HUDEP-2 (cell line): ENCODE measurements around the gene RGL1.
"Not testable (repeated sequence)": the region's sequence is repeated elsewhere in the genome, so short reads cannot be mapped to it uniquely, and the experiment has no call there.

Source experiments
- DNase-seq, 76 experiments: peaks; one replicate each; lab custom pipeline; 2025; ENCODE audit not compliant: unreplicated experiment in 76 of 76; lab: John Stamatoyannopoulos, UW

RGL1 gene

DNA sequence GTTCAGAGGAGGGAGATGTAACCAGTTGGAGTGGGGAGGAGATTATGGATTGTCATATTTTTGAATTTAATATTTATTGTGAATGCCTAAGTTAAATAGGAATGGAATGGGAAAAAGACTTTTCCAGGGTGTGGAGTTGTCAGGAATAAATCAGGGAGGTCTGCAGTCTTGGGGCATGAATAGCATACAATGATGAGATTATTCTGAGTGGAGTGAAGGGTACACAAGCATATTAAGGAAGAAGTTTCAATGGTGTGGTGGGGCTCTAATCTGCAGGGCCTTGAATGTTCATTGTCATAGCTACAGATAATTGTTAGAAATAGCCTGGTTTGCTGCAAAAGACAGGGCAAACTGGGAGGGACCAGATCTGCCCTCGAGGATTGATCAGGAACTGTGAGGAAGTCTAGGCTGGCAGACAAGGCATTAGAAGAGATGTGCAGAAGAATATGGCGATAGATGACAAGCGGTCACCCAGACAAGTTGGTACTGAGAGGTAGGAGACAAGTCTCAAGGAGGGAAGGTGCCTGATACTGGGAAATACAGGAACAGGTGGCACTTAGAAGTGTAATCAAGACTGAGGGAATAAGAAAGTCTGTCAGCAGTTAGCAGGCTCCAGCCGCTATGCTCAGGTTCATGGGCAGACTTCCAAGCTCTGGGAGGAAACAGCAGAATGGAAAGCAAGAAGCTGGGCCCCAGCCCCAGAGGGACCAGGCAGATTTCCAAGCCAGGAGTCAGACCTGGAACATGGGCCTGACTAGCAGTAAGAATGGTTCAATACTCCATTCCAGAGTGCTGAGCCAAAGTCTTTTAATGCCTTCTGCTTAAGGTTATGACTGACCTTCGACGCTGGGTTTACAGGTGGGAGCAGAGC lies 20.9 kb upstream of the RGL1 start:
- no peak for DNase-seq

- not testable (repeated sequence) for DNase-seq
Measured at GRCh38 chr1:183785921-183786320, 19.0 kb upstream of the RGL1 start.

- DNase-seq: no peak
Measured at GRCh38 chr1:183787704-183788103, 17.2 kb upstream of the RGL1 start.

GRCh38 chr1:183791319-183791718 lies 13.6 kb upstream of the RGL1 start:
- DNase-seq: no peak

DNA sequence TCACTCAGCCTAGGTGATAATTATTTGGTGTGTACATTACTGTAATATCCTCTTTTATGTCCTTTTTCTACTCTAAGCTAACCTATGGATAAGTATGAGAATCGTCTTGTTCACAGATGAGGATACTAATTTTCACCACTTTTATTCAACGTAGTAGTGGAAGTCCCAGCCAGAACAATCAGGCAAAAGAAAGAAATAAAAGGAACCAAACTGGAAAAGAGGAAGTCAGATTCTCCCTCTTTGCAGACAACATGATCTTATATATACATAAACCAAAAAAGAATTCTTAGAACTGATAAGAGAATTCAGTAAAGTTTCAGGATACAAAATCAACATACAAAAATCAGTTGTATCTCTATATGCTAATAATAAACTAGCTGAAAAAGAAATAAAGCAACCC lies 12.6 kb upstream of the RGL1 start:
- no peak for DNase-seq

- DNase-seq: no peak
Measured at GRCh38 chr1:183794088-183794487, 10.8 kb upstream of the RGL1 start.

DNA sequence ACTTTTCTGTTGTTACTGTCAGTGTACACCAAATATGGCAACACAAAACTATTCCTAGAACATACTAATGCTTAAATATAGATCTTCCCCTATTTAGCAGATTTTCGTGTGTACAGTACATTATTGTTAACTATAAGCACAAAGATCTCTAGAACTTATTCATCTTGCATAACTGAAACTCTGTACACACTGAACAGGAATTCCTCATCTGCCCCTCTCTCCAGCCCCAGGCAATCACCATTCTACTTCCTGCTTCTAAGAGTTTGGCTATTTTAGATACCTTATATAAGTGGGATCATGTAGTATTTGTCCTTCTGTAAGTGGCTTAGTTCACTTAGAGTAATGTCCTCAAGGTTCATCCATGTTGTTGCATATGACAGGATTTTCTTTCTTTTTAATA lies 4.5 kb upstream of the RGL1 start:
- DNase-seq: no peak

- no peak for DNase-seq
Measured at GRCh38 chr1:183801649-183802048, 3.3 kb upstream of the RGL1 start.

- DNase-seq: no peak
Measured at GRCh38 chr1:183804387-183804786, 533 bp upstream of the RGL1 start.

GRCh38 chr1:183806125-183806524 lies 1.2 kb downstream of the RGL1 start:
- no peak for DNase-seq

GRCh38 chr1:183806675-183807074 lies 1.8 kb downstream of the RGL1 start:
- no peak for DNase-seq

DNA sequence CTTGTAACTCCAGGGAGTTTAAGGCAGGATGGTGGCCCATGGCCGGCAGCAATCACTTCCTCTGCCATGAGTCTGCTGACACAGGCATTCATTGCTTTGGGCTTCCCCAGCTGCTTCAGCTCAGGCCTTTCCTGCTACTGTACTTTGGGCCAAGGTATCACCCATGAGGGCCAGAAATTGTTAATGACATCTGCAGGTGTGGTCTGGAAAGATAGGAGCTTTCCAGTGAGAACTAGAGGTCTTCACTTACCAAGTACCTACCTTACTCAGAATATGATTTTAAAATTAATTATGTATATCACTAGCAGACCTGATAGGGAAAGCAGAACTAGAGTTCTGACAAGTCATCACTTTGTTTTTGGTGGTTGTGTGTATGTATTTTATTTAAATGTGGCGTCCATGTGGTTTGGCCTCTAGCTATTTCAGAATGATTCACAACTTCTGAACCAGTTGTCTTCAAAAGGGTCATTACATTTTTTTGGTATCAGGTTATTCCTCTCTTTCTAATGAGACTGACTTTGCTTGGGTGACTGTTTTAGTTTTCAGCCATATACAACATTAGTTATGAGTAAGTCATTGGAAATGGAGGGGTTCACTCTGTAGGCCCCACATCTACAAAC lies 2.7 kb downstream of the RGL1 start:
- no peak for DNase-seq

DNA sequence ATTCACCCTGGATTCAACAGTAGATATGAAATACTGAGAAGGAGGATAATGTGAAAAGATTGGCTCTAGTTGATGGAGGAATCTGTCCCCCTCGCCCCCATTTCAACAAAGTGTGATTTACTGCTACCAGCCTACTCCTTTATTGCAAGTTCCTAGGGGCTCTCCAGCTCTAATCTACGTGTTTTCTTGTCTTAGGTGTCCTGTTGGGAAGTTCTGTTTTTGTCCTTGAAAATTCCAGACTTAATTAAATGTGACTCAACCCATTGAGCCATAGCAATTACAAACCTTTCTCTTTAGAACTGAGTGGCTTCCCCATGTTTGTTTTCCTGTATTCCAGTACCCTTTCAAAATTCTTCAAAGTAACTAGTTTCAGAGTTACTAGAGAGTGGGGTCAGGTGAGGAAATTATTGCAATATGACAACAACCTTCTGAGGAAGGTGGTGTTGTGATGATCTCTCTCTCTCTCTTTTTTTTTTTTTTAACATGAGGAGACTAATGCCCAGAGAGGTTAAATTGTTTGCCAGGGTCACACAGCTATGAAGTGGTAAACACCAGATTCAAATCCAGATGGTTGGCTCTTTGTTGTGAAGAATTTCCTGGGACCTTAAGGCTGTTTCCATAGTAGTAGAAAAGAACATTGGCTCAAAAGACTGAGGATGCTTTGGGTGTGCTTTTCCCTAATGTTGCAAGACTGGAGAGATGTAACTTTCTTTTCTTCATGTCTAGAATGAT lies 3.5 kb downstream of the RGL1 start:
- no peak for DNase-seq

DNA sequence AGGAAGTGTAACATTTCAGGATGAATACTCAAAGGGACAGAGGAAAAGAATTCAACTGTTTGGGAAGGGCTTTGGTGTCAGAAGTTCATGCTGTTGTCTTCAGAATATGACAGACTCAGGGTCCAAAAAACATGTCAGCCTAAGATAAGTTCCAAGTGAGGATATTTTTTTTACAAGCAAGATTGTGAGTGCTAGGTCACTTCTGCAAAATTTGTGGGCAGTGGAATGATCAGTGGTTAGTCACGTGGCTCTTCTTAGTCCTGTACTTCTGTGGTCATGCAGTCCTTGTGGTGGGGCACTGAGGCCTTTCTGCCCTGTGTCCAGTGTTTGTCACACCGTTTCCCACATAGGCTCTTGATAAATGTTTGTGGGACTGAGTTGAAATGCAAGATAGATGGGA lies 5.2 kb downstream of the RGL1 start:
- DNase-seq: no peak

DNA sequence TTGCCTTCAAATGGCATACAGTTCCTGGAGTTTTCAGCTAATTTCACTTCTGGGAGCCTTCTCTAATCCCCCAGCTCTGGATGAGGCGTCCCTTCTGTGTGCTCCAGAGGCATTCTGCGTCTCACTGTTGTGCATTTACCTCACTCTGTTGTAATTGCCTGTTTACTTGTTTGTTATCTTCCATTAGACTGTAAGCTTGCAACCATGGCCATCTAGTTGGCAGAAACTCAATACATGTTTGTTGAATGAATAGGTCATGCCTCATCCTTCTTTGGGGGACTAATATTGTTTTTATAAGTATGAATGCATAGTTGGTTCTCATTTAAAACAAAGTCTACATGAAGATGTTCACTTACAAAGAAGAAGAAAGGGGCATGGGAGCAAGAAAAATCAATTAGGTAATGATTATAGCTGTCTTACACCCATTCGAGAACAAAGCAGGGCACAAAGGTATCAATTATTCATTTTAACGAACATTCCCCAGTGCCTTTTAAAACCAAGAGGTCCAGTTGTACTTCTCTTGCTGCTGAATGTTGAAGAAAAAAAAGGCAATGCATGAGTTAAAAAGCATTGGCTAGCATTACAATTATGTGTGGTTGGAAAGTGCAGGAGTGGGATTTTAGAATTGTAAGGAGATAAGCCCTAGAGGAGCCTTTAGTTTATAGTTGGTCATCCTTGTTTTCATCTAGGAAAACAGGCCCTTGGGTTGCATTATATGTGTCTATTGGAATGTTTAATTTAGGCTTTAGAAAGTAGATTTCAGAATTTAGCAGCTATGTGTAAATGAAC lies 6.0 kb downstream of the RGL1 start:
- DNase-seq: no peak

DNA sequence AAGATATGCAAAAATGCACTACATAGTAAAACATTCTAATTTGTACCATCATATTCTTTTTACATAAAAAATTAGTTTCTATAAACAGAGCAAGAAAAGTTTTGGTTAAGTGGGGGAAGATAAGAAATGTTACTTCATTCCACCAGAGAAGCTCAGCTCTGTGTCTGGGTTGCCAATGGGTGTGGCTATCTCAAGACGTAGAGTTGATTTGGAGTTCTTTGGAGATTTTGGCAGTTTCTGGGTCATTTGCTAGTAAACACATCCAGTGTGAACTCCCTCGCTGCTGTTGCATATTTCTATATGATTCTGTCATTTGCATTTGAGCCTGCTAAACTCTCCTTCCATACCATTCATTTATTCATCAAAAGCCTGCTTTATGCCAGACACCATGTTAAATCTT lies 7.2 kb downstream of the RGL1 start:
- no peak for DNase-seq

- DNase-seq: no peak
Measured at GRCh38 chr1:183812686-183813569, 8.0 kb downstream of the RGL1 start.

DNA sequence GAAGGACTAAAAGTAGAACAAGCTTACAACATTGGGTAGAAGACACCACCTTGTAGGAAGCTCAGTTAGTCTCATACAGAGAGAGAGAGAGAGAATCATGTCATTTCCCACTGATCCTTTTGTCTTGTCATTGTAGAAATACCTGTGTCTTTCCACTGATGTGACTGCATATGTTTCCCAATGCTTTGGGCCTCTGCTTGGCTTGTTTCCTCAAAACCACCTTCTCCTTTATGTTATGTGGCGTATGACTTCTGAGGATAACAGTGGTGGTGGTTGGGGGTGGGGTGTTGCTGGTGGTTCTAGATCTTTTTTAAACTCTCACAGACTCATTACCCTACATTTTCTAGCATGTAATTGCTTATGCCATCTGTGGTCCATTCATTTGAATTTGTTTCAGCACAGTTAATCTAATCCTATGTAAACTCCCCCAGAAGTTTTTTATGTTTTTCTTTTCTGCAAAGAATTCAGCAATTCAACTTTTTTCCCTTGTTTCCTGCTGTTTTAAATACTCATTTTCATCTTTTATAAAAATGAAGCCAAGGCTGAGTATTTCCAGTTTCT lies 9.3 kb downstream of the RGL1 start:
- DNase-seq: no peak

- DNase-seq: no peak
Measured at GRCh38 chr1:183816110-183816509, 11.2 kb downstream of the RGL1 start.
